HepG2 (cell line): Measurements from ENCODE around the gene IL36B. TPM values are rescaled to one million over a fixed set of nuclear protein-coding genes. Genes with fewer than 3 reads are reported as not detected.
A peak's percentile ranks its signal among the peaks of the same experiment; 100 is the strongest.

ENCODE experiments used
- ATAC-seq: fragments of 200-7000 bp; cut with Tn5 transposase; 3 replicates; pipeline ENCODE4 v1.9.1; 2020; ENCODE audit warnings: mild to moderate bottlenecking, moderate library complexity
- BruUV-seq: library from RNA; stranded (reverse); fragments of 400-500 nt; replicated peaks from 2 replicates; lab custom pipeline; 2021; lab: Mats Ljungman, UMichigan
- CTCF ChIA-PET: fragments of 300-600 bp; formaldehyde crosslinking; extraction: SDS; loops from one replicate; lab custom pipeline; 2021; ENCODE audit warnings: low total read pairs, inconsistent platforms, low intra/inter-chr PET ratio; lab: Yijun Ruan, JAX
- POLR2A ChIA-PET: fragments of 350-600 bp; sonication (Branson Sonifier 250); formaldehyde crosslinking; loops from one replicate; lab custom pipeline; 2020; ENCODE audit warnings: antibody characterized with exemption, inconsistent platforms; lab: Yijun Ruan, JAX
- DNase-seq: peaks from one replicate; pipeline ENCODE4 v3.0.0-alpha.2; 2015; ENCODE audit warnings: low spot score
- FAIRE-seq: peaks from 3 replicates; lab custom pipeline; 2011; peaks lifted over from hg19 to GRCh38; lab: Jason Lieb, UNC
- H2AFZ ChIP-seq: one replicate; pipeline ENCODE4 v1.6.1; 2011; ENCODE audit warnings: low read length, inconsistent platforms
- H3K27ac ChIP-seq: fragments of 300-600 bp; 3 replicates; pipeline ENCODE4 v1.8.0; 2011; ENCODE audit warnings: mixed run types, mild to moderate bottlenecking, mixed read lengths, low read length, inconsistent platforms; ENCODE audit not compliant: insufficient read depth; ENCODE audit errors: extremely low read length
- H3K27me3 ChIP-seq, 2 experiments: fragments of 200-600 bp in 1 of 2; 2 replicates in 1 of 2; 3 replicates in 1 of 2; pipeline versions ENCODE4 v1.6.0 to v1.8.0; 2011; ENCODE audit warnings: low read length in 2 of 2, mild to moderate bottlenecking in 2 of 2, moderate library complexity in 2 of 2, inconsistent platforms in 1 of 2; ENCODE audit not compliant: insufficient read depth in 2 of 2, control insufficient read depth in 1 of 2
- H3K36me3 ChIP-seq, 2 experiments: fragments of 200-600 bp in 1 of 2; replicated peaks in 1 of 2; 2 replicates in 1 of 2; 3 replicates in 1 of 2; pipeline versions ENCODE4 v1.5.1 to v1.8.0; 2011; ENCODE audit warnings: low read length in 2 of 2, inconsistent platforms in 1 of 2; ENCODE audit not compliant: insufficient read depth in 2 of 2, control insufficient read depth in 1 of 2
- H3K4me1 ChIP-seq: 2 replicates; pipeline ENCODE4 v1.5.1; 2012; ENCODE audit warnings: low read length, inconsistent platforms; ENCODE audit not compliant: insufficient read depth
- H3K4me2 ChIP-seq: 2 replicates; pipeline ENCODE4 v1.6.0; 2011; ENCODE audit warnings: low read depth, low read length, inconsistent platforms
- H3K4me3 ChIP-seq, 3 experiments: fragments of 200-600 bp in 1 of 3; sonication (generic), shearing (Covaris generic) in 1 of 3; replicated peaks in 1 of 3; 2 replicates each; pipeline ENCODE4 v1.5.1; 2011 to 2016; ENCODE audit warnings: low read length in 3 of 3, inconsistent platforms in 2 of 3, low read depth in 2 of 3, mild to moderate bottlenecking in 2 of 3, control low read depth in 1 of 3, mixed read lengths in 1 of 3; ENCODE audit not compliant: insufficient read depth in 1 of 3
- H3K79me2 ChIP-seq: one replicate; pipeline ENCODE4 v1.6.1; 2011; ENCODE audit warnings: low read length, inconsistent platforms; ENCODE audit not compliant: insufficient read depth
- H3K9ac ChIP-seq: 2 replicates; pipeline ENCODE4 v1.6.0; 2011; ENCODE audit warnings: mild to moderate bottlenecking, low read depth, low read length, inconsistent platforms; ENCODE audit not compliant: insufficient read depth
- H3K9me3 ChIP-seq: 2 replicates; pipeline ENCODE4 v1.5.1; 2012; ENCODE audit warnings: mild to moderate bottlenecking, low read length
- H4K20me1 ChIP-seq: 2 replicates; pipeline ENCODE4 v1.6.0; 2011; ENCODE audit warnings: inconsistent platforms, mild to moderate bottlenecking, low read length, moderate library complexity; ENCODE audit not compliant: insufficient read depth
- ADNP ChIP-seq: sonication (generic); formaldehyde crosslinking; IDR thresholded peaks from 2 replicates; pipeline ENCODE4 v1.4.0; 2020; ENCODE audit warnings: missing genetic modification reagents
- FOSL2 ChIP-seq: sonication (generic); formaldehyde crosslinking; IDR thresholded peaks from 2 replicates; pipeline ENCODE4 v1.4.0; 2020; ENCODE audit warnings: missing genetic modification reagents
- MNT ChIP-seq: fragments of 450-650 bp; IDR thresholded peaks from 2 replicates; pipeline ENCODE4 v1.6.1; 2016
- ZC3H13 ChIP-seq: sonication (generic); formaldehyde crosslinking; IDR thresholded peaks from 2 replicates; pipeline ENCODE4 v1.8.1; 2023; ENCODE audit warnings: mild to moderate bottlenecking, missing genetic modification reagents, moderate library complexity
- ZNF232 ChIP-seq: sonication (generic); formaldehyde crosslinking; IDR thresholded peaks from 2 replicates; pipeline ENCODE4 v1.4.0; 2020; ENCODE audit warnings: missing genetic modification reagents, borderline replicate concordance
- ZNF256 ChIP-seq: sonication (generic); formaldehyde crosslinking; conservative IDR thresholded peaks from 2 replicates; pipeline ENCODE4 v1.4.0; 2020; ENCODE audit warnings: missing genetic modification reagents
- ZNF326 ChIP-seq: sonication (generic); formaldehyde crosslinking; IDR thresholded peaks from 2 replicates; pipeline ENCODE4 v1.4.0; 2020; ENCODE audit warnings: missing genetic modification reagents, borderline replicate concordance
- ZNF580 ChIP-seq: IDR thresholded peaks from 2 replicates; pipeline ENCODE4 v1.6.1; 2016; ENCODE audit warnings: low read depth, borderline replicate concordance
- ZNF598 ChIP-seq: sonication (generic); formaldehyde crosslinking; IDR thresholded peaks from 2 replicates; pipeline ENCODE4 v1.5.1; 2020; ENCODE audit warnings: mild to moderate bottlenecking, missing genetic modification reagents, borderline replicate concordance
- WGBS: methylation state at CpG from one replicate; pipeline ENCODE4 v1.1.6; 2017; ENCODE audit warnings: low lambda C conversion rate; 5-methylcytosine and 5-hydroxymethylcytosine counted together
- in situ Hi-C: cut with HindIII; loops from 2 replicates; pipeline ENCODE4 v1.10.0; 2017; ENCODE audit warnings: low pct_unique_long_range_greater_than_20kb; ENCODE audit not compliant: extremely low pct_ligation_motif_present
- intact Hi-C: fragments of 100-400 bp; cut with micrococcal nuclease; formaldehyde crosslinking; loops from one replicate; pipeline ENCODE4 v1.10.0; 2022; ENCODE audit not compliant: unreplicated experiment
- polyA plus RNA-seq, 8 experiments: library from polyadenylated mRNA; depleted of rRNA in 3 of 8; stranded (reverse) in 7 of 8; unstranded in 1 of 8; fragments of >200 nt; fragmentation: Illumina TruSeq in 4 of 8; extraction: Trizol in 4 of 8; gene quantifications; 2 replicates each; pipeline versions ENCODE4 v1.2.1 to v1.2.3, GENCODE V29; 2011 to 2016; ENCODE audit warnings: low read depth in 4 of 8, missing spikeins in 1 of 8, mixed read lengths in 1 of 8; ENCODE audit not compliant: insufficient read depth in 1 of 8
- total RNA-seq, 5 experiments: library from RNA; depleted of rRNA; stranded (reverse); fragments of >200 nt; fragmentation: Illumina TruSeq; extraction: Trizol; gene quantifications; 2 replicates each; pipeline ENCODE4 v1.2.3, GENCODE V29; 2016; ENCODE audit warnings: low read depth in 1 of 5

The IL36B gene
- total and polyA plus RNA-seq, 2 of the 13 experiments (the other 11 are each of a cell fraction or from before 2014, with no cell fraction given), result not detected

GRCh38 chr2:113077921-113078320 lies 25.3 kb upstream of the IL36B start:
- no peaks in the 10 kb centered on the region for H3K79me2 ChIP-seq
- no peak overlapping the region for H3K4me3 ChIP-seq
- TF ChIP-seq ZNF580 (CRISPR knock-in tag) (no peak), FOSL2 (CRISPR knock-in tag) (peak; percentile 17; the same call in 1 of the 2 replicates), MNT (peak; percentile 7; the same call in 1 of the 2 replicates)
- TF ChIP-seq, all 625 proteins: peak for 2
- Histone ChIP-seq H3K4me2 (no peak overlapping the region), H3K27ac (no peak overlapping the region), H3K4me1 (peaks cover 14% of the 10 kb centered on the region; the same call in 1 of the 2 replicates), H3K9ac (no peak overlapping the region), H3K9me3 (no peaks in the 10 kb centered on the region), H3K27me3 (peaks cover 2 to 17% of the 10 kb centered on the region in 2 experiments; a peak in 3 of 5 replicates), H4K20me1 (no peaks in the 10 kb centered on the region), H2AFZ (no peak overlapping the region), H3K36me3 (no peaks in the 10 kb centered on the region)
- 0% methylated on average over 1 of the region's 1 CpG for WGBS
- in situ Hi-C loops (no loop called here), intact Hi-C loops (no loop called here)
- ATAC-seq (no peak), DNase-seq (no peak), FAIRE-seq (no peak)
- BruUV-seq, result no TSS peak
- ChIA-PET CTCF (no interaction called here), POLR2A (no interaction called here)

- FAIRE-seq (no peak), DNase-seq (no peak), ATAC-seq (no peak)
- ChIA-PET POLR2A (no interaction called here), CTCF (no interaction called here)
- no peak for TF ChIP-seq ZNF326
- TF ChIP-seq ZNF232, result no peak
- no peak for TF ChIP-seq ADNP
- TF ChIP-seq ZNF598 (CRISPR knock-in tag), result no peak
- TF ChIP-seq ZC3H13 (CRISPR knock-in tag), result no peak
- TF ChIP-seq ZNF256, result no peak
- no peak overlapping the region for H3K4me3 ChIP-seq
- no peaks in the 10 kb centered on the region for H3K36me3 ChIP-seq
- no peak overlapping the region for H3K4me2 ChIP-seq
- H3K9me3 ChIP-seq, result no peaks in the 10 kb centered on the region
- in situ Hi-C loops (no loop called here), intact Hi-C loops (no loop called here)
- no peak overlapping the region for H3K9ac ChIP-seq
- H4K20me1 ChIP-seq, result no peaks in the 10 kb centered on the region
- H3K79me2 ChIP-seq, result no peaks in the 10 kb centered on the region
- peaks cover 14% of the 10 kb centered on the region; the same call in 1 of the 2 replicates for H3K4me1 ChIP-seq
- H2AFZ ChIP-seq, result no peak overlapping the region
- 9% methylated on average over 3 of the region's 3 CpGs for WGBS
- peaks cover 2 to 17% of the 10 kb centered on the region in 2 experiments; a peak in 3 of 5 replicates for H3K27me3 ChIP-seq
- BruUV-seq, result no TSS peak
- H3K27ac ChIP-seq, result no peak overlapping the region
Measured at GRCh38 chr2:113076954-113077669, 24.4 kb upstream of the IL36B start.
